ENCODE data around the gene FAM168A. TPM values are rescaled to one million over a fixed set of nuclear protein-coding genes. Genes with fewer than 3 reads are reported as not detected.
A peak's percentile ranks its signal among the peaks of the same experiment; 100 is the strongest.

The FAM168A gene
- total RNA-seq, 1 donor from 2014 or later: 52.2 TPM

DNA sequence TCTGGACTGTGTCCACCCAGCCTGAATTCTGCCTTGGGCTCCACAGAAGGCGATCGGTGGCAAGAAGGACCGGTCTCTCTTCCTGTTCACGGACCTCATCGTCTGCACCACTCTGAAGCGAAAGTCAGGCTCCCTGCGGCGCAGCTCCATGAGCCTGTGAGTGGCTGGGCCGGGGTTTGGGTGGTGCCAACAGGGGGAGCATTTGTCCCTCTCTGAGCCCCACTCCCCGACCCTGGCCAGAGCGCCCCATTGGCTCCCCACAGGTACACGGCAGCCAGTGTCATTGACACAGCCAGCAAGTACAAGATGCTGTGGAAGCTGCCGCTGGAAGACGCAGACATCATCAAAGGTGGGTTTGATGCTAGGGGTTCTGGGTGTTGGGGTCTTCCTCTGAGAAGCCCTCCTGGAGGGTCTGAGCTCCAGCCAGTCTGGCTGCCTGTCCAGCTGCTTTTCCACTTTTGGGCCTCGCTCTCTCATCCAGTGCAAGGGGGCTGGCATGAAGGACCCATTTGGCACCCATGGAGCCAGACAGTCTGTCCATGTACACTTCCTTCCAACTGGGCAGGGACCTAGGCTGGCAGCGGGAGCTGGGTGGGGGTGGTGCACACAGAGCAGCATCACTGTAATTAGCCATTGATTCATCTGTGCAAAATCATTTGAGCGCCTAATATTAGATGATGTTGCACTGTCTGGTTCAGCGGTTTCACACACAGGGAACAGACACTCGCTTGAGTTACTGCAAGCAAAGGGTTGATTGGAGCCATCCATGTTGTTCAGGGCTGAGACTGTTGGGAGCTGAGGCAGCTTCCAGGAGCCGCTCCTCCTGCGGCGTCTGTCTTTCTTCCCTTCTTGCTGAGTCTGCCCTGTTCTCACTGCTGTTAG lies 240.7 kb downstream of the FAM168A start:
- Mint-ChIP-seq H3K4me1 (ENCODE audit: unreplicated experiment) (no peaks in the 10 kb centered on the region), H3K9me3 (ENCODE audit: unreplicated experiment) (no peaks in the 10 kb centered on the region), H3K36me3 (ENCODE audit: unreplicated experiment) (peaks cover 27% of the 10 kb centered on the region)

DNA sequence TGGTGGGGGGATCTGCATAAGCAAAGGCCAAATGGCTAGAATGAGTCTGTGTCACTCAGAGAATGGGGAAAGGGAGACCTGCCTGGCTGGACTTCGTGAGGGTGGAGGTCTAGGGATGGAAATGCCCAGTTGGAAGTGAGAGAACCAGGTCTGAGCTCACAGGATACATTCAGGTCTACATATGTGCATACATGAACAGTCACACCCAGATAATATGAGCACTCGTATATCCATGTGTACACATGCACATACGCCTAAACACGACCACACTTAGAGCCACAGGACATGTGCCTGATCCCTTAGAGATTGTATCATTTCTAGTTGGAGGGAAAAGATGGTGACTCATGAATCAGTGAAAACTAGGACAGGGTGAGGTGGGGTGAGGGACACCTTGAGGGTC lies 242.8 kb downstream of the FAM168A start:
- H3K27ac Mint-ChIP-seq (ENCODE audit: unreplicated experiment): no peak overlapping the region
- peaks cover 10% of the 10 kb centered on the region for H3K4me1 Mint-ChIP-seq (ENCODE audit: unreplicated experiment)
- TF ChIP-seq, protein P1, sequence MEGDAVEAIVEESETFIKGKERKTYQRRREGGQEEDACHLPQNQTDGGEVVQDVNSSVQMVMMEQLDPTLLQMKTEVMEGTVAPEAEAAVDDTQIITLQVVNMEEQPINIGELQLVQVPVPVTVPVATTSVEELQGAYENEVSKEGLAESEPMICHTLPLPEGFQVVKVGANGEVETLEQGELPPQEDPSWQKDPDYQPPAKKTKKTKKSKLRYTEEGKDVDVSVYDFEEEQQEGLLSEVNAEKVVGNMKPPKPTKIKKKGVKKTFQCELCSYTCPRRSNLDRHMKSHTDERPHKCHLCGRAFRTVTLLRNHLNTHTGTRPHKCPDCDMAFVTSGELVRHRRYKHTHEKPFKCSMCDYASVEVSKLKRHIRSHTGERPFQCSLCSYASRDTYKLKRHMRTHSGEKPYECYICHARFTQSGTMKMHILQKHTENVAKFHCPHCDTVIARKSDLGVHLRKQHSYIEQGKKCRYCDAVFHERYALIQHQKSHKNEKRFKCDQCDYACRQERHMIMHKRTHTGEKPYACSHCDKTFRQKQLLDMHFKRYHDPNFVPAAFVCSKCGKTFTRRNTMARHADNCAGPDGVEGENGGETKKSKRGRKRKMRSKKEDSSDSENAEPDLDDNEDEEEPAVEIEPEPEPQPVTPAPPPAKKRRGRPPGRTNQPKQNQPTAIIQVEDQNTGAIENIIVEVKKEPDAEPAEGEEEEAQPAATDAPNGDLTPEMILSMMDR (IDR thresholded peaks at IDR 0.05): no peak
- no peak overlapping the region for H3K4me3 Mint-ChIP-seq (ENCODE audit: unreplicated experiment)
- H3K36me3 Mint-ChIP-seq (ENCODE audit: unreplicated experiment): peaks cover 22% of the 10 kb centered on the region
- H3K9me3 Mint-ChIP-seq (ENCODE audit: unreplicated experiment): no peaks in the 10 kb centered on the region
- DNase-seq (ENCODE audit: extremely low spot score, unreplicated experiment): no peak
- no peaks in the 10 kb centered on the region for H3K27me3 Mint-ChIP-seq (ENCODE audit: unreplicated experiment)

More for the DNA sequence above, 240.7 kb downstream of the FAM168A start:
- no peak for DNase-seq (ENCODE audit: extremely low spot score, unreplicated experiment)
- no peaks in the 10 kb centered on the region for H3K27me3 Mint-ChIP-seq (ENCODE audit: unreplicated experiment)
- H3K4me3 Mint-ChIP-seq (ENCODE audit: unreplicated experiment): no peak overlapping the region
- H3K27ac Mint-ChIP-seq (ENCODE audit: unreplicated experiment): no peak overlapping the region
- TF ChIP-seq, protein P1 (IDR thresholded peaks at IDR 0.05): no peak

DNA sequence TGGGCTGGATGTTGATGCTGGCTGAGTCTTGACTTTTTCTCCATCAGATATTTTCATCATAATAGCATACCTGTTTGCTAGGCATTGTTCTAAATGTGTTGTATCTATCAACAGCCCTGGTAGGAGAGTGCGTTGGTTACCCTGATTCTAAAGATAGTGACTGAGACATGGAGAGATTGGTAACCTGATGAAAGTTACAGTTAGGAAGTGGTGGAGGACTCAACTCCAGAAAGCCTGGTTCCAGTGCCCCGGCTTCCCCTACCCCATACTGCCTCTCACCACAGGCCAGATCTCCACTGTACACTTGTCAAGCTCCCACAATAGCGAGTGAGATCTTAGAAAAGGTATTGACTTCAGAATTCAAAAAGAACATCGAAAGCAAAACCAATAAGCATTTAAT lies 244.5 kb downstream of the FAM168A start:
- DNase-seq (ENCODE audit: extremely low spot score, unreplicated experiment): no peak
- Mint-ChIP-seq H3K9me3 (ENCODE audit: unreplicated experiment) (no peaks in the 10 kb centered on the region), H3K27ac (ENCODE audit: unreplicated experiment) (no peak overlapping the region), H3K4me3 (ENCODE audit: unreplicated experiment) (no peak overlapping the region), H3K27me3 (ENCODE audit: unreplicated experiment) (no peaks in the 10 kb centered on the region), H3K4me1 (ENCODE audit: unreplicated experiment) (peaks cover 10% of the 10 kb centered on the region), H3K36me3 (ENCODE audit: unreplicated experiment) (peaks cover 22% of the 10 kb centered on the region)
- TF ChIP-seq, protein P1 (IDR thresholded peaks at IDR 0.05): no peak

DNA sequence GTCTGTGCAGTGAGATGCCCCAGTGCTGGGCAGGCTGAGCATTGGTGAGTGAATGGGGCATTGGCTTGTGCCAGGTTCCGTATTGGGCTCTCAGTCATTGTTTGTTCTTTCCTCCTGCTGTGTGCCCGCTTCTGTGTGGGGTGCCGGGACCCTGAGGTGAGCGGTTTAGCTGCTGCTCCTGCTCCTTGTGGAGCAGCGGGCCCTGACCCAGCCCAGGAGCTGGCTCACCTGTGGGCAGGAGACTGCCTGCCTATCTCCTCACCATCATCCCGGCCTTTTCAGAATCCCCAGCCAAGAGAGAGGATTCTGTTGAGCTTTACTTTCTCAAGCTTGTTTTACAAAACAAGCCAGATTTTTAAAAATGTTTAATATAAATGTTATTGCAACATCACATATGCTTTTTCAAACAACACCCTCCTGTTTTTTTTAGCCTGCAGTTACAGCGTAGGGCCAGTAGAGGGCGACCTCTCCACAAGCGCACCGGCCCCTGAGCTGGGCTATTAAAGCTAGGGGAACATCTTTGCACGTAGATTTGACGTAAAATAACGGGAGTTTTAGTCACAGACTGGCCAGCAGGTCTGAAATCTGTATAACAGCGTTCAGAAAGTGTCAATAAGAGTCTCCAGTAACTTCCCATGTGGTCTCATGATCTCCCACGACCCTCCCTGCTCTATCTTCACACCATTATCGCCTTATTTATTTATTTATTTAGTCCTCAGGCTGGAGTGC lies 246.8 kb downstream of the FAM168A start:
- DNase-seq (ENCODE audit: extremely low spot score, unreplicated experiment): no peak
- H3K36me3 Mint-ChIP-seq (ENCODE audit: unreplicated experiment): peaks cover 14% of the 10 kb centered on the region
- TF ChIP-seq, protein P1 (IDR thresholded peaks at IDR 0.05): peak; percentile 97
- H3K27ac Mint-ChIP-seq (ENCODE audit: unreplicated experiment): peak overlapping the region; percentile 40
- H3K9me3 Mint-ChIP-seq (ENCODE audit: unreplicated experiment): no peaks in the 10 kb centered on the region
- H3K27me3 Mint-ChIP-seq (ENCODE audit: unreplicated experiment): no peaks in the 10 kb centered on the region
- H3K4me3 Mint-ChIP-seq (ENCODE audit: unreplicated experiment): no peak overlapping the region
- H3K4me1 Mint-ChIP-seq (ENCODE audit: unreplicated experiment): peaks cover 10% of the 10 kb centered on the region

Other genes with a start within 250 kb of the FAM168A start
- 3.3 and 4.1 TPM in 2 replicates for gene RELT, start 221.7 kb downstream of the FAM168A start, total RNA-seq
- 0.78 TPM in 1 of 2 replicates, not detected in the other for gene PLEKHB1, start 48.5 kb upstream of the FAM168A start, total RNA-seq
- 145 and 156 TPM in 2 replicates for gene RAB6A, start 163.0 kb upstream of the FAM168A start, total RNA-seq
- 26.4 and 26.5 TPM in 2 replicates for gene MRPL48, start 189.8 kb upstream of the FAM168A start, total RNA-seq

All from osteocyte (in vitro differentiated cells).